Transverse colon (tissue), 4 donors: Measurements from ENCODE around the gene PBX1.

Experiments used
- EP300 ChIP-seq: sonication (generic); formaldehyde crosslinking; IDR thresholded peaks from one replicate; pipeline ENCODE4 v1.6.1; 2017; ENCODE audit warnings: antibody characterized with exemption, low read depth
- POLR2A ChIP-seq: fragments of 450-650 bp; IDR thresholded peaks from one replicate; pipeline ENCODE4 v1.6.1; 2016; ENCODE audit warnings: antibody characterized with exemption, mild to moderate bottlenecking, moderate library complexity
- POLR2AphosphoS5 ChIP-seq, 3 donors: sonication (generic); formaldehyde crosslinking; IDR thresholded peaks; one replicate each; pipeline ENCODE4 v1.6.1; 2016; ENCODE audit warnings: antibody characterized with exemption in 3 of 3
- TF ChIP-seq, protein P1 (sequence below), 5 experiments: fragments of 200-600 bp in 3 of 5; fragments of 450-650 bp in 2 of 5; sonication (generic) in 3 of 5; IDR thresholded peaks; 1 replicate in 2 of 5; 2 replicates in 3 of 5; pipeline ENCODE4 v1.5.1; 2016 to 2017; ENCODE audit warnings: antibody characterized with exemption in 5 of 5, inconsistent platforms in 3 of 5, mild to moderate bottlenecking in 2 of 5, moderate library complexity in 1 of 5

DNA sequence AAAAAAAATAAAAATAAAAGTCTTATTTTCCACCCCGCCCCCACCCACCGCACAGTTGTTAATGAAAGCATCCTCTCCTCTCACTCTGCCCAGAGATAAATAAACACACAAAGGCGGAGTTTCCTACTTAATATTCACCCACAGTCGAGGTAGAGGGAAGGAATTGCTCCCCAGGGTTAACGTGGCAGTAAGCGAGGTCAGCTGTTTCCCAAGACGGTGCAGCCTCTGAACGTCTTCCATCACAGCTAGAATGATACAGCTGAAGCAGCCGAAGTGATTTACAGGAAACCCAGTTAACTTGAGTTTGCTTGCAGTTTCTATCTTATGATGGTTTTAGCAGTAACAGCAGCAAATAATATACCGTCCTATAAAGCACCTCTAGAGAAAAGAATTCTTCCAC is 283.9 kb downstream of the PBX1 start:
- TF ChIP-seq, protein P1, sequence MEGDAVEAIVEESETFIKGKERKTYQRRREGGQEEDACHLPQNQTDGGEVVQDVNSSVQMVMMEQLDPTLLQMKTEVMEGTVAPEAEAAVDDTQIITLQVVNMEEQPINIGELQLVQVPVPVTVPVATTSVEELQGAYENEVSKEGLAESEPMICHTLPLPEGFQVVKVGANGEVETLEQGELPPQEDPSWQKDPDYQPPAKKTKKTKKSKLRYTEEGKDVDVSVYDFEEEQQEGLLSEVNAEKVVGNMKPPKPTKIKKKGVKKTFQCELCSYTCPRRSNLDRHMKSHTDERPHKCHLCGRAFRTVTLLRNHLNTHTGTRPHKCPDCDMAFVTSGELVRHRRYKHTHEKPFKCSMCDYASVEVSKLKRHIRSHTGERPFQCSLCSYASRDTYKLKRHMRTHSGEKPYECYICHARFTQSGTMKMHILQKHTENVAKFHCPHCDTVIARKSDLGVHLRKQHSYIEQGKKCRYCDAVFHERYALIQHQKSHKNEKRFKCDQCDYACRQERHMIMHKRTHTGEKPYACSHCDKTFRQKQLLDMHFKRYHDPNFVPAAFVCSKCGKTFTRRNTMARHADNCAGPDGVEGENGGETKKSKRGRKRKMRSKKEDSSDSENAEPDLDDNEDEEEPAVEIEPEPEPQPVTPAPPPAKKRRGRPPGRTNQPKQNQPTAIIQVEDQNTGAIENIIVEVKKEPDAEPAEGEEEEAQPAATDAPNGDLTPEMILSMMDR (IDR thresholded peaks at IDR 0.05): no peak
- no peak for TF ChIP-seq POLR2A
- no peak for TF ChIP-seq EP300
- no peak for TF ChIP-seq POLR2AphosphoS5 (IDR thresholded peaks at IDR 0.05)
